ENCODE measurements around the gene KCNN3. TPM values are rescaled to one million over a fixed set of nuclear protein-coding genes. Genes with fewer than 3 reads are reported as not detected.

KCNN3 gene
- total and polyA plus RNA-seq, 2 of the 13 experiments (the other 11 are each of a cell fraction or from before 2014, with no cell fraction given): not detected

GRCh38 chr1:154859151-154859785 lies 10.8 kb downstream of the KCNN3 start:
- no peaks in the 10 kb centered on the region for H3K9me3 ChIP-seq (ENCODE audit: low read length)
- H3K27me3 ChIP-seq (ENCODE audit: control insufficient read depth in 1 of 2, insufficient read depth in 2 of 2, low read length in 2 of 2): peaks cover 5 to 51% of the 10 kb centered on the region in 2 experiments; a peak in 4 of 5 replicates
- H3K4me2 ChIP-seq (ENCODE audit: low read depth, low read length): no peak overlapping the region
- H4K20me1 ChIP-seq (ENCODE audit: insufficient read depth, low read length): no peaks in the 10 kb centered on the region
- ATAC-seq (no peak), FAIRE-seq (no peak), DNase-seq (ENCODE audit: low spot score) (no peak)
- H3K79me2 ChIP-seq (ENCODE audit: insufficient read depth, low read length): no peaks in the 10 kb centered on the region
- no peak overlapping the region for H3K4me3 ChIP-seq (replicated peaks in 1 of 3; ENCODE audit: insufficient read depth in 1 of 3, low read depth in 2 of 3, low read length in 3 of 3)
- H3K27ac ChIP-seq (ENCODE audit: extremely low read length, insufficient read depth, low read length): no peak overlapping the region
- ChIA-PET CTCF (ENCODE audit: low intra/inter-chr PET ratio, low total read pairs) (no interaction called here), POLR2A (no interaction called here)
- TF ChIP-seq ZNF747 (CRISPR knock-in tag; IDR thresholded peaks at IDR 0.05; ENCODE audit: borderline replicate concordance) (no peak), SOX5 (CRISPR knock-in tag; IDR thresholded peaks at IDR 0.05; ENCODE audit: borderline replicate concordance) (no peak), ATRX (CRISPR knock-in tag; IDR thresholded peaks at IDR 0.05; ENCODE audit: borderline replicate concordance) (no peak), FOXJ3 (CRISPR knock-in tag; IDR thresholded peaks at IDR 0.05; ENCODE audit: borderline replicate concordance) (no peak), CREBL2 (CRISPR knock-in tag; IDR thresholded peaks at IDR 0.05; ENCODE audit: borderline replicate concordance) (no peak), ZNF513 (CRISPR knock-in tag; conservative IDR thresholded peaks at IDR 0.05) (no peak), PRDM15 (CRISPR knock-in tag; IDR thresholded peaks at IDR 0.05) (no peak), POLR2G (IDR thresholded peaks at IDR 0.05; ENCODE audit: low read depth, low read length) (no peak), SP2 (CRISPR knock-in tag; IDR thresholded peaks at IDR 0.05) (no peak), ARHGAP35 (CRISPR knock-in tag; IDR thresholded peaks at IDR 0.05; ENCODE audit: borderline replicate concordance) (no peak), SMC3 (IDR thresholded peaks at IDR 0.05; ENCODE audit: low read length) (no peak), ZNF550 (CRISPR knock-in tag; IDR thresholded peaks at IDR 0.05; ENCODE audit: borderline replicate concordance) (no peak), PHF20 (CRISPR knock-in tag; IDR thresholded peaks at IDR 0.05) (no peak), CHD2 (IDR thresholded peaks at IDR 0.05; ENCODE audit: low read depth, low read length) (no peak), HCFC1 (IDR thresholded peaks at IDR 0.05; ENCODE audit: low read depth, low read length) (no peak), FIP1L1 (IDR thresholded peaks at IDR 0.05; ENCODE audit: borderline replicate concordance, insufficient read depth, low read depth, low read length) (no peak)
- intact Hi-C loops (cut with micrococcal nuclease; ENCODE audit: unreplicated experiment): no loop called here
- no TSS peak for BruUV-seq (replicated peaks)
- no peak overlapping the region for H2AFZ ChIP-seq (ENCODE audit: low read length)
- in situ Hi-C loops (cut with HindIII; ENCODE audit: extremely low pct_ligation_motif_present, low pct_unique_long_range_greater_than_20kb): no loop called here
- H3K36me3 ChIP-seq (replicated peaks in 1 of 2; ENCODE audit: control insufficient read depth in 1 of 2, insufficient read depth in 2 of 2, low read length in 2 of 2): no peaks in the 10 kb centered on the region
- H3K9ac ChIP-seq (ENCODE audit: insufficient read depth, low read depth, low read length): no peak overlapping the region
- WGBS (ENCODE audit: low lambda C conversion rate): 29% methylated on average over 8 of the region's 9 CpGs
- peaks cover 11% of the 10 kb centered on the region; the same call in 1 of the 2 replicates for H3K4me1 ChIP-seq (ENCODE audit: insufficient read depth, low read length)

Data from HepG2 (cell line).